ENCODE data around the gene UBTD2. TPM values are rescaled to one million over a fixed set of nuclear protein-coding genes. Genes with fewer than 3 reads are reported as not detected.

Gene UBTD2
- total and polyA plus RNA-seq, 10 of the 15 experiments (the other 5 are each of a cell fraction or from before 2014, with no cell fraction given), result 7.7 to 30.5 (median 19.4) TPM

DNA sequence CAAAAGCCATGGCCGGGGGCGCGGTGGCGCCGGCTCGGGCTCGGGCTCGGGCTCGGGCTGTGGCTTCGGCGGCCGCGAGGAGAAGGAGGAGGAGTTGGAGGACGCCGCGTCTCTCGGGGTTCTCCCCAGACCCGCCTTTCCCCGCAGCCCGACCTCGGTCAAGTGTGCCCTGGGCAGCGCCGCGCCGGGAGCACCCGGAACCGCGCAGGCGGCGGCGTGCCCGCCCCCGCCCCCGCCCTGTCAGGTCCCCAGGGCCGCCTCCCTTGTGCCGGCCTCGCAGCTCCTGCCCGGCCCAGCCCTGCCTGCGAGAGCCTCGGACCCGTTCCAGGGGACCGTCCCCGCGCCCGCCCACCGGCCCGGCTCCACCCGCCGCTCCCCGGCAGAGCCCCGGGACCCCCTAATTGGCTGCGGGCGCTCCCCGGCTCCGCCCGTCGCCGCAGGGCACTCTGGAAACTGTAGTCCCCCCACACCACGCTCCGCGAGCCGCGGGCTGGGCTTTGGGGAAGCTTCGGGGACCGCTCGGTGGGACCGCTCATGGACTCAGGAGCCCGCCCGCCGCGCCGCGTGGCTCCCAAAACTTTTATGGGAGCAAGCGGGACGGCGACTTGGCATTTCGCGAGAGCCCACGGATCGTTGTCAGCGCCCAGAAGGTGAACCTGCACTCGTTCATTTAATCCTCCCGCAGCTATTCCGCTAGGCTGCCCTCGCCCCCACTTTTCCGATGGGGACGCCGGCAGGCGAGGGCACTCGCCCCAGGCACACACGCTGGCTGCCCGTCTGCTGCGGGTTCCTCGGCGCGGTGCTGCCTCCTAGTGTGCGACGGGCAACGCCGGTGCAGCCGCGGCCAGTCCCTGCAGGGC, 95.3 kb downstream of the UBTD2 start, which contains the start of gene STK10 (continued):
- peak; percentile 66 for TF ChIP-seq NKRF (conservative IDR thresholded peaks at IDR 0.05)
- TF ChIP-seq, protein P1, sequence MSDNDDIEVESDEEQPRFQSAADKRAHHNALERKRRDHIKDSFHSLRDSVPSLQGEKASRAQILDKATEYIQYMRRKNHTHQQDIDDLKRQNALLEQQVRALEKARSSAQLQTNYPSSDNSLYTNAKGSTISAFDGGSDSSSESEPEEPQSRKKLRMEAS (IDR thresholded peaks at IDR 0.05; ENCODE audit: low read depth, low read length), result peak; percentile 23; the same call in 1 of the 2 replicates
- TF ChIP-seq USF1 (IDR thresholded peaks at IDR 0.05; ENCODE audit: borderline replicate concordance, extremely low read length, insufficient read depth, low read depth, low read length), result no peak
- TF ChIP-seq NR2C1 (IDR thresholded peaks at IDR 0.05), result no peak
- no peak for TF ChIP-seq POLR2AphosphoS2 (IDR thresholded peaks at IDR 0.05; ENCODE audit: low read depth, low read length)
- peak; percentile 80; the same call in 1 of the 2 replicates for TF ChIP-seq NFYB (IDR thresholded peaks at IDR 0.05; ENCODE audit: insufficient read depth, low read depth, low read length)
- peak; percentile 23 for TF ChIP-seq MEF2B (IDR thresholded peaks at IDR 0.05; ENCODE audit: partially characterized antibody, poor library complexity, severe bottlenecking)
- no peak for TF ChIP-seq CEBPZ (IDR thresholded peaks at IDR 0.05; ENCODE audit: low read depth, low read length)
- no peak; the same call in 1 of the 2 replicates for TF ChIP-seq CHD2 (IDR thresholded peaks at IDR 0.05; ENCODE audit: borderline replicate concordance, low read depth, low read length)
- TF ChIP-seq WRNIP1 (IDR thresholded peaks at IDR 0.05; ENCODE audit: borderline replicate concordance, low read depth, low read length), result no peak
- TF ChIP-seq PML (IDR thresholded peaks at IDR 0.05; ENCODE audit: low read length), result no peak
- peak; percentile 75; the same call in 1 of the 2 replicates for TF ChIP-seq ZNF207 (IDR thresholded peaks at IDR 0.05; ENCODE audit: borderline replicate concordance)
- 0 out of 2 replicates have a peak, but pooled peaks have one; percentile 43 for TF ChIP-seq MLLT1 (IDR thresholded peaks at IDR 0.05)
- TF ChIP-seq HCFC1 (IDR thresholded peaks at IDR 0.05; ENCODE audit: low read length), result peak; percentile 79
- no peak for TF ChIP-seq NFIC (IDR thresholded peaks at IDR 0.05; ENCODE audit: low read depth, low read length)
- TF ChIP-seq ZNF24 (IDR thresholded peaks at IDR 0.05), result peak; percentile 5; the same call in 1 of the 2 replicates
- no peak for TF ChIP-seq RCOR1 (conservative IDR thresholded peaks at IDR 0.05; ENCODE audit: low read depth, low read length)
- TF ChIP-seq GATAD2B (conservative IDR thresholded peaks at IDR 0.05; ENCODE audit: low read depth), result peak; percentile 62
- no peak for TF ChIP-seq ESRRA (IDR thresholded peaks at IDR 0.05; ENCODE audit: low read length)
- no peak for TF ChIP-seq JUNB (IDR thresholded peaks at IDR 0.05)
- TF ChIP-seq MTA3 (IDR thresholded peaks at IDR 0.05; ENCODE audit: borderline replicate concordance, low read length), result no peak
